NCI-H82 treated with DMSO at 0.1 percent for 48 hours (cell line): ENCODE measurements around the gene SPRR3.
"Not testable (repeated sequence)": the region's sequence is repeated elsewhere in the genome, so short reads cannot be mapped to it uniquely, and the experiment has no call there.

Experiments used
- DNase-seq: peaks from one replicate; lab custom pipeline; 2025; ENCODE audit not compliant: unreplicated experiment; lab: John Stamatoyannopoulos, UW

Gene SPRR3

DNA sequence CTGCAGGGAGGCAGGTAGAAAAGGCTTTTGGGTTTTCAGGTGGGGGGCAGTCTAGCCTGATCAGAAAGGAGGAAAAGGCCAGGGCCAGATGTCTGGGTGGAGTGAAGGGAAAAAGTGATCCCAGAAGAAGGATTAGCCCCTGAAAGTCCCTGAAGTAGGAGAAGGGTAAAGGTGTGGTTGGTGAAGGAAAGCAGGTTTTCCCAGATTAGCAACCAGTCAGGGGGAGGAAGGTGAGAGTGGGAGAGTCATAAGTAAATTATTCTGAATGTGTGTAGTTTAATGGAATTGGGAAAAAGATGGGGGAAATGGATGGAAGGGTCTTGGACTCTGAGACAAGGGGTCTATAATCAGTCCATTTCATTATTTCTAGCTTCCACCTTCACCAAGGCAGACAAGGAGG lies 18.3 kb upstream of the SPRR3 start:
- DNase-seq = no peak

GRCh38 chr1:152983743-152984142 lies 17.8 kb upstream of the SPRR3 start, which contains the start of gene SPRR1A:
Gene SPRR1A (plus strand): TSS chr1:152984081. CDS start chr1:152985231, 1,150 bp downstream.
- no peak for DNase-seq

DNA sequence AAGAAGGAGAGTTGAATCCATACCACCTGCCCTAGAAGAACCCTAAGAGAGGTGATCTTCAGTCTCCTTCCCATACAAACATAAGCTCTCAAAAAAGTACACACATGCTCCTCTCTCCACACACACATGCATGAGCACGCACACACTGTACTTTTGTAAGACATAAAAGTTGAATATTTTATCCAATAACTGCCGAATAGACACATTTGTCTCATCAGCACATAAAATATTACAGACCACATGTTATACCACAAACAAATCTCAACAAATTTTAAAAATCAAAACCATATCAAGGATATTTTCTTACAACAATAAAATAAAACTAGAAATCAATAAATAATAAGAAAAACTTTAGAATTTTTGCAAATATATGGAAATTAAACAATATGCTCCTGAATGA lies 15.0 kb upstream of the SPRR3 start:
- DNase-seq = no peak

GRCh38 chr1:152993186-152993585 lies 8.4 kb upstream of the SPRR3 start:
- no peak for DNase-seq

DNA sequence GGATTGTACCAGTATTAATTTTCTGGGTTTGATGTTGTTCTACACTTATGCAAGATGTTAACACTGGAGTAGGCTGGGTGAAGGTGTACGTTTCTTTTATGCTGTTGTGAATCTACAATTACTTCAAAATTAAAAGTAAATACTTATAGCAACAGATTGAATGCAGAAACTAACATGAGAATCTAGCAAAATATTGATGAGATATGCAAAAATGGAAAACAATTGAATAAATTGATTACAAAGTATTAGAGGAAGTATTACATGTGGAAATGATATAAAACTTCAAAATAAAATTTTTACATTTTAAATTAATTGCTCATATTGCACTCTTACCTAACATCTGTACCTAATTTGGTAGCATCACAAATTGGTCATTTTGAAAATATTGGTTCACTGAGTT lies 5.7 kb upstream of the SPRR3 start:
- DNase-seq = no peak

- DNase-seq = peak; percentile 19
Observed at GRCh38 chr1:152996633-152997400, 4.7 kb upstream of the SPRR3 start.

DNA sequence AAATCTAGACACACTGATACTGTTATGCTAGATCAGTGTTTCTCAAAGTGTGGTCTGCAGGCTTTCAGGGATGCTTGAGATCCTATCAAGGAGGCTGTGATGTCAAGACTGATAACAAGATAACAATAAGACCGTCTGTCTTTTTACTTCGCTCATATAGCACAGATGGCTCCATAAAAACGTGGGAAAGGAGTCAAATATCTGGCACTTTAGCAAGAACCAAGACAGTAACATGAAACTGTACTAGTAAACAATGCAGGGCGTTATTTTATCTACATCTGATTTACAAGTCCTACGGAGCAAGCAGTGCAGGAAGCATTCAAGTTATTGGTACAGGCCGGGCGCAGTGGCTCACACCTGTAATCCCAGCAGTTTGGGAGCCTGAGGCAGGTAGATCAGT lies 3.6 kb upstream of the SPRR3 start:
- DNase-seq = no peak

DNA sequence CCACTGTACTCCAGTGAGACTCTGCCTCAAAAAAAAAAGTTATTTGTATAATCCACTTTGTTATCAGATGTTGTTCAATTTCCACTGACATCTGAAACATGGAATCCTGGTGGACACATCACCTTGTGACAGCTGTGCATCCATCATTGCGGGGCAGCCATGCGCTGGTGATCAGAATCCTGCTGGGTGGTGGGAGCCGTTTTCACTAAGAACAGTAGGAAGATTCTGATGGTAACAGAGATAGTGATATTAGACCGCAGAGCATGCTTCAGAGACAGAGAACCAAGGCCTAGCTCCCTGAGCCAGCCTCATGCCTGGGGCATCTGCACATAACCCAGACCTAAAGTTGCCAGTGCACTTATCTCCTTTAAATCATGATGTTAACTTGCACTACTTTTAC lies 3.1 kb upstream of the SPRR3 start:
- no peak for DNase-seq

GRCh38 chr1:152999818-153000217 lies 1.7 kb upstream of the SPRR3 start:
- no peak for DNase-seq

GRCh38 chr1:153000294-153000693 lies 1.3 kb upstream of the SPRR3 start:
- DNase-seq = no peak

GRCh38 chr1:153011235-153011758 lies 9.7 kb downstream of the SPRR3 start:
- DNase-seq = not testable (repeated sequence)

DNA sequence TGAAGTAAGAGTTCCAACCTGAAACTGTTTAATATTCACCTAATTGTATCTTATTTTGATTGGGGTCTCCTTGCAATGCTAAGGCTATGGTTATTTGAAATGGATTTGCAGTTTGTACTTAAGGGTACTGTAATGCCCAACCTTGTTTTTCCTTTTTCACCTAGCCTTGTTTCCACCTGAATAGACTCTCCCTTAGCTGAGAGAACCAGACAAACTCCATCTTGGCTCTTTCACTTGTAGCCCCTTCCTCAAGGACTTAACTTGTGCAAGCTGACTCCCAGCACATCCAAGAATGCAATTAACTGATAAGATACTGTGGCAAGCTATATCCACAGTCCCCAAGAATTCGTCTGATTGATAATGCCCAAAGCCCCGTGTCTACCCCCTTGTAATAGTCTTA lies 20.3 kb downstream of the SPRR3 start:
- DNase-seq = not testable (repeated sequence)

- not testable (repeated sequence) for DNase-seq
Observed at GRCh38 chr1:153022340-153022739, 20.8 kb downstream of the SPRR3 start.

- no peak for DNase-seq
Observed at GRCh38 chr1:153023109-153023508, 21.6 kb downstream of the SPRR3 start.

DNA sequence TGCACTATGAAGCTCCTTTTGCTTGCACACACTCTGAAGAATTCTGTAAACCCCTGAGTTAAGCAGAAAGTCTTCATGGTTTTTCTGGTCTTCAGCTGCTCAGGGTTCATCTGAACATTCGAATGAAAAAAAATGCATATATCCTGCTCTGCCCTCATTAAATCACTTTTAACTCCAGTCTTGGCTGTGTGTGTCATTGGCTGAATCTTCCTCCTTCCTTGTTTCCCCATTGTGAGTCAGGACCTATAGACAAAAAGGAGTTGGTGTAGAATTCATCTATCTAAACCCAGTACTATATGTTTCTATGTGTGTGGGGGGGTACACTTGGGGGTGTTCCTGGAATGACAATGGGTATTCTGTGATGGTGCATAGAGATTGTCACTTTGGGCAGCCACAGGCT lies 22.9 kb downstream of the SPRR3 start:
- DNase-seq = no peak

GRCh38 chr1:153025797-153026196 lies 24.2 kb downstream of the SPRR3 start:
- no peak for DNase-seq

GRCh38 chr1:153028766-153029165 lies 27.2 kb downstream of the SPRR3 start:
- DNase-seq = peak; percentile 19

DNA sequence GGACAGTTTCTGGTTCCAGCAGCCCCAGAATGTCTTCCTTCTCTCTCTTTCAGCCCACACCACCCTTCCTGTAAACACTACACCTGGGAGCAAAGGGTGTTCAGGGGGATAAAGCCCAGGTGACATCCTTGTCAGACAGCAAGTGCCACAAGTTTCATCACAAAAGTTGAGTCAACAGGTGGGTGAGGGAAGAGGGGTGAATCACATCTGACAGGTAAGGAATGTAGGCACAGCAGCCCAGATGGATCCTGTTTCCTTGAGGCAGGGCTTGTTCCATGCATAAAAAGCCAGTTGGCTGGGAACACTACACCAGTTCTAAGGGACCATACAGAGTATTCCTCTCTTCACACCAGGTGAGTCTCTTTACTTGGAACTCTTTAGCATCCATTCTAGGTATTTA lies 29.3 kb downstream of the SPRR3 start, which contains the start of gene SPRR1B:
Gene SPRR1B, plus strand, starts transcription at position 309 of the 400 bp plus-strand sequence. CDS start 1,143 bp downstream, outside the sequence.
- DNase-seq = no peak

DNA sequence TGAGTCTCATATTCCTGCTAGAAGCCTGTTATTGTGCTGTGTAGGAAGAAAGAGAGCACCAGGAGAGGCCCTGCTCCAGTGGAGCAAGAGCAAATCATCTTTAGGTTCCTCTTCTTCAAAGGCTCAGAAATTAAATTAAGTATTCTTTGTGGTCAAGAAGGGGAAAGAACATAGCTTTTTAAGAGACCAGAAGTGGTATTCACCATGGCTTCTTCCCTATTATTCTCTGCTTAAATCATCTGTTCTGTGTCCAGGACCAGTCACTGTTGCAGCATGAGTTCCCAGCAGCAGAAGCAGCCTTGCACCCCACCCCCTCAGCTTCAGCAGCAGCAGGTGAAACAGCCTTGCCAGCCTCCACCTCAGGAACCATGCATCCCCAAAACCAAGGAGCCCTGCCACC lies 30.5 kb downstream of the SPRR3 start:
- DNase-seq = no peak

DNA sequence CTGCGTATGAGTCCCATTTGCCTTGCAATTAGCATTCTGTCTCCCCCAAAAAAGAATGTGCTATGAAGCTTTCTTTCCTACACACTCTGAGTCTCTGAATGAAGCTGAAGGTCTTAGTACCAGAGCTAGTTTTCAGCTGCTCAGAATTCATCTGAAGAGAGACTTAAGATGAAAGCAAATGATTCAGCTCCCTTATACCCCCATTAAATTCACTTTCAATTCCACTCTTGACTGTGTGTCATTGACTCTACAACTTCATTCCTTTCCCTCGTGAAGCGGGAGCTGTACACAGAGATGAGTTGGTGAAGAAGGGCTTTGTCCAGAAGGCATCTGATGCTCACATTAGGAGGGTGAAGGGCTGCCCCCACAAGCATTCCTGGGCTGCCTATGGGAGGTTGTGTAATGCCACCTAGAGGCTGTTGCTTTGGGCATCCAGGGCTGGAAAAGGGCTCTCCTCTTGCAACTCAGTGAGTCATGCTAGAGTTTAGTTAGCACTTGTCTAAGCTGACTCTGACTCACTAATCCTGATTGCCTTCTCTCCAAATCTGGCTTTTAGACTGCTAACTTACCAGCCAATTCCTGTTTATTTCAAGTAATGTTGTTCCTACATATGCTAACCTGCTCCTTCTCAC lies 31.2 kb downstream of the SPRR3 start:
- no peak for DNase-seq

DNA sequence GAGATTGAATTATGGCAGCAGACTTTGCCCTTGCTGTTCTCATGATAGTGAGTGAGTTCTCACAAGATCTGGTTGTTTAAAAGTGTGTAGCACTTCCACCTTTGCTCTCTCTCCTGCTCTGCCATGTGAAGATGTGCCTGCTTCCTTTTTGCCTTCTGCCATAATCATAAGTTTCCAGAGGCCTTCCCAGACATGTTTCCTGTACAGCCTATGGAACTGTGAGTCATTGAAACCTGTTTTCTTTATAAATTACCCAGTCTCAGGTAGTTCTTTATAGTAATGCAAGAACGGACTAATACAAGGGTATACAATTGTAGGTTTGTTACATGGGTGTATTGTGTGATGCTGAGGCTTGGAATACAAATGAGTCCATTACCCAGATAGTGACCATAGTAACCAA lies 33.7 kb downstream of the SPRR3 start:
- DNase-seq = no peak

GRCh38 chr1:153040950-153041631 lies 39.5 kb downstream of the SPRR3 start, which contains the start of gene SPRR2D:
Gene SPRR2D (minus strand): TSS chr1:153041120. CDS start chr1:153040346, 774 bp downstream.
- no peak for DNase-seq
